Measurements from ENCODE around the gene C4orf51. TPM values are rescaled to one million over a fixed set of nuclear protein-coding genes. Genes with fewer than 3 reads are reported as not detected.

C4orf51 gene
- total and polyA plus RNA-seq, 2 of the 4 experiments (the other 2 are of a cell fraction), result not detected

DNA sequence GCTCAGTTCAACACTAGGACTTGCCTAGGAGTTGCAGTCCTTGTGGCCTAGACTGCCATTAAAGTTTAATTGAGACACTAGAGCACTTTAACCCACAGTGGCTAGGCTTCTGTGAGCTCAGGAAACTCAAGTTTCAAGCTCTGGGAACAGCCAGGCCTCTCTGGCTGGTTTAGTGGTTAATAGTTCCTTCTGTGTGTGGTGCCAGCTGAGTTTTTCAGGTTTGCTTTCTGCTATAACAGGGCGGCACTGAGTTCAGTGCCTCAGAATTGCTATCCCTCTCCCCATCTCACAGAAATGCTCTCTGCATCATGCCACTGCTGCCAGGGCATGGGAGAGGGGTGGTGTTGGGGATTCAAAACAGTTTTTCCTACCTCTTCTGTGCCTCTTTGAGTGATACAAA lies 44.8 kb upstream of the C4orf51 start:
- intact Hi-C loops (cut with micrococcal nuclease) (no loop called here), in situ Hi-C loops (cut with MboI; ENCODE audit: low sequenced_read_pairs) (no loop called here), dilution Hi-C loops (cut with HindIII; ENCODE audit: low sequenced_read_pairs, unreplicated experiment) (no loop called here)
- no peak overlapping the region for H3K14ac ChIP-seq (replicated peaks; ENCODE audit: low read depth, low read length)
- H3K4me2 ChIP-seq (ENCODE audit: low read depth, low read length), result no peak overlapping the region
- H3K9me1 ChIP-seq (ENCODE audit: insufficient read depth, low read length), result no peaks in the 10 kb centered on the region
- no peak overlapping the region for H3K18ac ChIP-seq (ENCODE audit: low read depth, low read length)
- no peak overlapping the region for H3K56ac ChIP-seq (ENCODE audit: extremely low read depth, insufficient read depth, low read length)
- H2BK15ac ChIP-seq (ENCODE audit: low read depth, low read length), result no peak overlapping the region
- no TSS peak for BruUV-seq (replicated peaks)
- TF ChIP-seq NFE2L2 (IDR thresholded peaks at IDR 0.05; ENCODE audit: low read depth, low read length) (no peak), RFX5 (IDR thresholded peaks at IDR 0.05; ENCODE audit: low read depth, low read length) (no peak), POLR2A (IDR thresholded peaks at IDR 0.05; ENCODE audit: low read depth, low read length) (no peak), MAFK (IDR thresholded peaks at IDR 0.05; ENCODE audit: low read depth, low read length) (no peak), RAD21 (IDR thresholded peaks at IDR 0.05; ENCODE audit: low read length) (no peak), BHLHE40 (IDR thresholded peaks at IDR 0.05; ENCODE audit: low read depth, low read length) (no peak), SMC3 (IDR thresholded peaks at IDR 0.05; ENCODE audit: low read depth, low read length) (no peak), MAZ (IDR thresholded peaks at IDR 0.05; ENCODE audit: borderline replicate concordance, low read depth, low read length) (no peak), FOS (IDR thresholded peaks at IDR 0.05; ENCODE audit: low read depth, low read length) (no peak), RCOR1 (IDR thresholded peaks at IDR 0.05; ENCODE audit: insufficient replicate concordance, low read length) (no peak), CEBPB (IDR thresholded peaks at IDR 0.05; ENCODE audit: low read depth, low read length) (no peak)
- TF ChIP-seq, protein P1, sequence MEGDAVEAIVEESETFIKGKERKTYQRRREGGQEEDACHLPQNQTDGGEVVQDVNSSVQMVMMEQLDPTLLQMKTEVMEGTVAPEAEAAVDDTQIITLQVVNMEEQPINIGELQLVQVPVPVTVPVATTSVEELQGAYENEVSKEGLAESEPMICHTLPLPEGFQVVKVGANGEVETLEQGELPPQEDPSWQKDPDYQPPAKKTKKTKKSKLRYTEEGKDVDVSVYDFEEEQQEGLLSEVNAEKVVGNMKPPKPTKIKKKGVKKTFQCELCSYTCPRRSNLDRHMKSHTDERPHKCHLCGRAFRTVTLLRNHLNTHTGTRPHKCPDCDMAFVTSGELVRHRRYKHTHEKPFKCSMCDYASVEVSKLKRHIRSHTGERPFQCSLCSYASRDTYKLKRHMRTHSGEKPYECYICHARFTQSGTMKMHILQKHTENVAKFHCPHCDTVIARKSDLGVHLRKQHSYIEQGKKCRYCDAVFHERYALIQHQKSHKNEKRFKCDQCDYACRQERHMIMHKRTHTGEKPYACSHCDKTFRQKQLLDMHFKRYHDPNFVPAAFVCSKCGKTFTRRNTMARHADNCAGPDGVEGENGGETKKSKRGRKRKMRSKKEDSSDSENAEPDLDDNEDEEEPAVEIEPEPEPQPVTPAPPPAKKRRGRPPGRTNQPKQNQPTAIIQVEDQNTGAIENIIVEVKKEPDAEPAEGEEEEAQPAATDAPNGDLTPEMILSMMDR (conservative IDR thresholded peaks at IDR 0.05; ENCODE audit: low read depth, low read length), result no peak
- TF ChIP-seq, protein P2, sequence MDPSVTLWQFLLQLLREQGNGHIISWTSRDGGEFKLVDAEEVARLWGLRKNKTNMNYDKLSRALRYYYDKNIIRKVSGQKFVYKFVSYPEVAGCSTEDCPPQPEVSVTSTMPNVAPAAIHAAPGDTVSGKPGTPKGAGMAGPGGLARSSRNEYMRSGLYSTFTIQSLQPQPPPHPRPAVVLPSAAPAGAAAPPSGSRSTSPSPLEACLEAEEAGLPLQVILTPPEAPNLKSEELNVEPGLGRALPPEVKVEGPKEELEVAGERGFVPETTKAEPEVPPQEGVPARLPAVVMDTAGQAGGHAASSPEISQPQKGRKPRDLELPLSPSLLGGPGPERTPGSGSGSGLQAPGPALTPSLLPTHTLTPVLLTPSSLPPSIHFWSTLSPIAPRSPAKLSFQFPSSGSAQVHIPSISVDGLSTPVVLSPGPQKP (IDR thresholded peaks at IDR 0.05; ENCODE audit: borderline replicate concordance, low read depth, low read length), result no peak
- H4K20me1 ChIP-seq (ENCODE audit: insufficient read depth, low read length), result no peaks in the 10 kb centered on the region
- H3K36me3 ChIP-seq (ENCODE audit: control insufficient read depth, insufficient read depth, low read length), result peaks cover 3% of the 10 kb centered on the region; the same call in 1 of the 2 replicates
- DNase-seq (no peak), ATAC-seq (ENCODE audit: low read depth) (no peak)
- H2AFZ ChIP-seq (replicated peaks; ENCODE audit: low read length, poor library complexity), result no peak overlapping the region
- H3K23ac ChIP-seq (ENCODE audit: low read depth, low read length), result no peak overlapping the region
- H3K9me3 ChIP-seq (ENCODE audit: control insufficient read depth, insufficient read depth, low read length), result no peaks in the 10 kb centered on the region
- no peaks in the 10 kb centered on the region; a peak in 1 of 4 replicates for H3K79me1 ChIP-seq (ENCODE audit: low read depth in 1 of 2, low read length in 2 of 2)
- H3K4me3 ChIP-seq (ENCODE audit: insufficient read depth, low read depth, low read length), result no peak overlapping the region
- H3K4me1 ChIP-seq (ENCODE audit: control insufficient read depth, insufficient read depth, low read length), result no peaks in the 10 kb centered on the region
- POLR2A ChIA-PET (ENCODE audit: unreplicated experiment), result no interaction called here
- no peak overlapping the region for H3K4ac ChIP-seq (ENCODE audit: low read depth, low read length)
- CTCF ChIA-PET, result no interaction called here
- no peak overlapping the region for H2BK5ac ChIP-seq (ENCODE audit: low read depth, low read length, poor library complexity, severe bottlenecking)
- no peaks in the 10 kb centered on the region for H3K27me3 ChIP-seq (ENCODE audit: control insufficient read depth, insufficient read depth, low read length)
- H4K8ac ChIP-seq (ENCODE audit: low read depth in 2 of 2, low read length in 2 of 2), result no peak overlapping the region
- no peak overlapping the region for H2BK20ac ChIP-seq (ENCODE audit: low read depth, low read length)
- no peak overlapping the region for H2BK120ac ChIP-seq (ENCODE audit: low read depth, low read length)
- no peak overlapping the region for H2AK9ac ChIP-seq (replicated peaks; ENCODE audit: low read depth, low read length, poor library complexity)
- no peak overlapping the region for H4K91ac ChIP-seq (ENCODE audit: insufficient read depth, low read depth, low read length)
- no peak overlapping the region for H3K27ac ChIP-seq (ENCODE audit: insufficient read depth, low read length)
- WGBS, 2 experiments (ENCODE audit: extremely low coverage in 2 of 2, insufficient read length in 1 of 2), result no CpG with 5 or more reads among the region's 1 CpG
- H2AK5ac ChIP-seq (ENCODE audit: low read depth, low read length), result no peak overlapping the region
- no peak overlapping the region for H4K5ac ChIP-seq (ENCODE audit: low read depth, low read length)
- no peak overlapping the region for H3K9ac ChIP-seq (ENCODE audit: low read depth, low read length)
